ENCODE measurements around the gene CYP11A1. TPM values are rescaled to one million over a fixed set of nuclear protein-coding genes. Genes with fewer than 3 reads are reported as not detected.
A peak's percentile ranks its signal among the peaks of the same experiment; 100 is the strongest.

CYP11A1 gene
- total RNA-seq (ENCODE audit: low replicate concordance): 0.33 and 0.90 TPM in 2 replicates

- no peak within 1 kb of the TSS for H3K4me3 ChIP-seq (ENCODE audit: low read depth, low read length)
- no peak for DNase-seq (ENCODE audit: low read depth)
- no peak for TF ChIP-seq CTCF (IDR thresholded peaks at IDR 0.05; ENCODE audit: insufficient read depth, low read length)
Measured at GRCh38 chr15:74367296-74367854, at the start of gene CYP11A1. Gene CYP11A1, minus strand, starts transcription at chr15:74367646. Its CDS starts 61 bp downstream, at chr15:74367585.

DNA sequence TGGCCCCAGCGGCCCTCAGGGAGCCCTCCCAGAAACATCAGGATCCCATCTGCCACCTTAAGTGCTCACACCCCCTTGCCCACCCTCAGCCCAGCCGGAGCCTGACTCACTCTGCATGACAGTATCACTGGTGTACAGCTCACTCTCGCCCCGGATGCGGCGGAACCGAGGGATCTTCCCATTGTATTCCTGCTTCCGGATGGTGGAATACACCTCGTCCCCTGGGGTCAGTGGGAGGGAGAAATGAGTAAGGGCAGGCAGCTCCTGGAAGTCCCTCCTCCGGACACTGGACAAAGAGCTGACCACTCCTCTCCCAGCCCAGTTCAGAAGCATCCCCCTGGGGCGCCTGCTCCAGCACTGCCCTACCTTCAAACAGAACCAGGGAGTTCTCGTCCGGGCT is 49.8 kb upstream of the CYP11A1 start:
- DNase-seq (ENCODE audit: low read depth): peak; percentile 61
- H3K4me3 ChIP-seq (ENCODE audit: low read depth, low read length): no peak overlapping the region
- TF ChIP-seq CTCF (IDR thresholded peaks at IDR 0.05; ENCODE audit: insufficient read depth, low read length): no peak

DNA sequence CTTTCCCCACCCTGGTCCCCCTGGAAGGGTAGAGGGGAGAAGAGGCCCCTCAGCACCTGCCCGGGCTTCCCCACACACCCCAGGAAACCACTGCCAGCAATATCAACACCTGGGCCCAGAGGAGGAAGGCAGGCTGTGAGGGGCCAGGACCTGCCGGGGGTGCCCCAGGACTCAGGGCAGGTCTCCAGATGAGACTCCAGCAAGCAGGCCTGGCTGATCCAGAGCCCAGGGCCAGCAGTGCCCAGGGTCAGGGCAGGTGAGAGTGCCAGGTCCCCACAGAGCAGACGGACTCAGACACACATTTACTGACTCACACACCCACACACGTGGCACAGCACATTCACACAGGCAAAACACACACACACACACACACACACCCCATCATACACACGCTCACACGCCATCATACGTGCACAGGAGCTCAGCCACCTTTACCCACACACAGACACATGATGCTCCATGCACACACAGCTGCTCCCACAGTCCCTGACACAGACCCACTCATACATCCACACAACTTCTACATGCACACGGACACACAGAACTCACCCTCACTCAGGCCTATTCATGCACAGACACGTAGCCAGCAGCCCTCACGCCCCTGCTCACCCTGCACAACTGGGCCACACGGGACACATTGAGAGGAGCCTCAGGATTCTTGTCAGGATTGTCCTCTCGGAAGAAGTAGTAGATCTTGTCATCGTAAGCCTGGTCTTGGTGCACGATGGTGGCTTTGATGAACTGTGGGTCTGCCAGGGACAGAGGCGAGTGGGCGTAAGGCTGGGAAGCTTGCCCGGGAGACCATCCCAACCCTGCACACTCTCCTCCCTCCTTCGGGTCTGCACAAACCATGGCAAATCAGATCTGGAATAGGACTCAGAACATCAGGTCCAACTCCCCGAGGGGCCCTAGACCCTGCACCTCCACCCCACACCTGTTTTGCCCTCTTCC is 48.8 kb upstream of the CYP11A1 start:
- no peak for DNase-seq (ENCODE audit: low read depth)
- TF ChIP-seq CTCF (IDR thresholded peaks at IDR 0.05; ENCODE audit: insufficient read depth, low read length): no peak
- no peak overlapping the region for H3K4me3 ChIP-seq (ENCODE audit: low read depth, low read length)

GRCh38 chr15:74414603-74415338 is 47.3 kb upstream of the CYP11A1 start:
- no peak overlapping the region for H3K4me3 ChIP-seq (ENCODE audit: low read depth, low read length)
- no peak for TF ChIP-seq CTCF (IDR thresholded peaks at IDR 0.05; ENCODE audit: insufficient read depth, low read length)
- no peak for DNase-seq (ENCODE audit: low read depth)

DNA sequence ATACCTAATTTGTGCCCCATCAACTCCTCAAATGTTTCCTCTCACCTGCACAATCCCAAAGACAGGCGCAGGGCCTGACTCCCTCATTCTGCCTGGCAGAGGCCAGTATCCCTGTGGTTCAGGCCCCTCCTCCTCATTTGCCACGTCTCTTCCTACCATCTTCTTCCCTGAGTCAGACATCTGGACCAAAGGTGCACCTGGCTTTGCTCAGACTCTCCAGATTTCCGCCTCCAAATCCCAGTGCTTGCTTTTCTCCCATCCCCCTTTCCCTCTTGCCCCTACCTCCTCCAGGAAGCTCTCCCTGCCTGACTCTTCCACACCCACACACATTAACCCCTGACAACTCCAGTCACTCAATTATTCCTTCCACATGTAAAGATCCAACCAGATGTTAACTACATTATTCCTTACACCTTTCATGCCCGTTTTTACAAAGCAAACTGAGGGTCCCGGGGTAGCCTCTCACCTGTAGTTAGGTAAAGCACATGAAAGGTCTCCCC is 46.7 kb upstream of the CYP11A1 start:
- DNase-seq (ENCODE audit: low read depth): no peak
- no peak for TF ChIP-seq CTCF (IDR thresholded peaks at IDR 0.05; ENCODE audit: insufficient read depth, low read length)
- H3K4me3 ChIP-seq (ENCODE audit: low read depth, low read length): no peak overlapping the region

- H3K4me3 ChIP-seq (ENCODE audit: low read depth, low read length): no peak overlapping the region
- TF ChIP-seq CTCF (IDR thresholded peaks at IDR 0.05; ENCODE audit: insufficient read depth, low read length): no peak
- no peak for DNase-seq (ENCODE audit: low read depth)
Measured at GRCh38 chr15:74413350-74414080, 46.1 kb upstream of the CYP11A1 start.
